Tibial nerve (tissue), 4 donors: Measurements from ENCODE around the gene ANKRD28.

Experiments
- CTCF ChIP-seq, 5 experiments: fragments of 200-600 bp in 3 of 5; fragments of 450-650 bp in 2 of 5; sonication (generic) in 3 of 5; IDR thresholded peaks; one replicate each; pipeline ENCODE4 v1.5.1; 2016 to 2019; ENCODE audit warnings: antibody characterized with exemption in 5 of 5, mild to moderate bottlenecking in 3 of 5, moderate library complexity in 2 of 5
- EP300 ChIP-seq, 2 donors: sonication (generic); formaldehyde crosslinking; IDR thresholded peaks; one replicate each; pipeline ENCODE4 v1.6.1; 2017; ENCODE audit warnings: antibody characterized with exemption in 2 of 2, mild to moderate bottlenecking in 1 of 2
- POLR2A ChIP-seq, 2 donors: fragments of 450-650 bp; IDR thresholded peaks; one replicate each; pipeline ENCODE4 v1.6.1; 2017; ENCODE audit warnings: antibody characterized with exemption in 2 of 2, mild to moderate bottlenecking in 2 of 2, moderate library complexity in 2 of 2

GRCh38 chr3:15779111-15779510 lies 18.7 kb downstream of the ANKRD28 start:
- no peak for TF ChIP-seq CTCF (IDR thresholded peaks at IDR 0.05)
- TF ChIP-seq POLR2A (IDR thresholded peaks at IDR 0.05): no peak
- TF ChIP-seq EP300 (IDR thresholded peaks at IDR 0.05): no peak
